Measurements from ENCODE around the gene GFER. TPM values are rescaled to one million over a fixed set of nuclear protein-coding genes. Genes with fewer than 3 reads are reported as not detected.

The GFER gene
- total RNA-seq, 1 donor from 2014 or later: 21.5 TPM

GRCh38 chr16:1978476-1979120 lies 5.4 kb upstream of the GFER start:
- H3K4me3 ChIP-seq (ENCODE audit: low read depth, low read length): no peak overlapping the region
- no peak for TF ChIP-seq CTCF (conservative IDR thresholded peaks at IDR 0.05; ENCODE audit: low read depth, low read length)
- DNase-seq (ENCODE audit: low read depth): no peak

- no peak for DNase-seq (ENCODE audit: low read depth)
- TF ChIP-seq CTCF (conservative IDR thresholded peaks at IDR 0.05; ENCODE audit: low read depth, low read length): no peak
- H3K4me3 ChIP-seq (ENCODE audit: low read depth, low read length): no peak overlapping the region
These were observed 4.5 kb upstream of the GFER start for GRCh38 chr16:1979271-1980029.

GRCh38 chr16:1980030-1980769 lies 3.8 kb upstream of the GFER start:
- no peak for DNase-seq (ENCODE audit: low read depth)
- no peak for TF ChIP-seq CTCF (conservative IDR thresholded peaks at IDR 0.05; ENCODE audit: low read depth, low read length)
- no peak overlapping the region for H3K4me3 ChIP-seq (ENCODE audit: low read depth, low read length)

- H3K4me3 ChIP-seq (ENCODE audit: low read depth, low read length): no peak overlapping the region
- TF ChIP-seq CTCF (conservative IDR thresholded peaks at IDR 0.05; ENCODE audit: low read depth, low read length): no peak
- no peak for DNase-seq (ENCODE audit: low read depth)
These were observed 3.3 kb upstream of the GFER start for GRCh38 chr16:1980770-1981087.

GRCh38 chr16:1981398-1981836 lies 2.6 kb upstream of the GFER start, which contains the start of gene NOXO1:
Gene NOXO1 (minus strand): TSS chr16:1981469. CDS start chr16:1981179, 290 bp downstream.
- no peak for DNase-seq (ENCODE audit: low read depth)
- TF ChIP-seq CTCF (conservative IDR thresholded peaks at IDR 0.05; ENCODE audit: low read depth, low read length): no peak
- no peak within 1 kb of the TSS for H3K4me3 ChIP-seq (ENCODE audit: low read depth, low read length)

- no peak for DNase-seq (ENCODE audit: low read depth)
- TF ChIP-seq CTCF (conservative IDR thresholded peaks at IDR 0.05; ENCODE audit: low read depth, low read length): no peak
- H3K4me3 ChIP-seq (ENCODE audit: low read depth, low read length): no peak overlapping the region
These were observed 2.0 kb upstream of the GFER start for GRCh38 chr16:1982013-1982433.

Data from epithelial cell of proximal tubule (primary cell).